Panc1 (cell line): ENCODE data around the gene LYRM4. TPM values are rescaled to one million over a fixed set of nuclear protein-coding genes. Genes with fewer than 3 reads are reported as not detected.

Source experiments
- ATAC-seq: fragments of 200-7000 bp; cut with Tn5 transposase; 2 replicates; pipeline ENCODE4 v1.9.1; 2020; ENCODE audit warnings: mild to moderate bottlenecking, moderate library complexity
- BruUV-seq: library from RNA; stranded (reverse); fragments of 400-500 nt; replicated peaks from 2 replicates; lab custom pipeline; 2021; lab: Mats Ljungman, UMichigan
- CTCF ChIA-PET: fragments of 300-600 bp; sonication (Branson Sonifier 250); formaldehyde crosslinking; loops from one replicate; lab custom pipeline; 2022; ENCODE audit warnings: antibody characterized with exemption; lab: Charles Lee
- POLR2A ChIA-PET: fragments of 300-600 bp; sonication (Branson Sonifier 250); formaldehyde crosslinking; loops from one replicate; lab custom pipeline; 2022; ENCODE audit warnings: antibody characterized with exemption; lab: Charles Lee
- DNase-seq: peaks from one replicate; pipeline ENCODE4 v3.0.0-alpha.2; 2010; ENCODE audit warnings: low read depth, low spot score
- H3K27ac ChIP-seq: 2 replicates; pipeline ENCODE4 v1.5.1; 2011; ENCODE audit warnings: mild to moderate bottlenecking, low read length, inconsistent platforms
- H3K27me3 ChIP-seq: fragments of 200-500 bp; sonication (Bioruptor generic); 2 replicates; pipeline ENCODE4 v1.6.0; 2014; ENCODE audit warnings: low read length, inconsistent platforms; ENCODE audit not compliant: control insufficient read depth, insufficient read depth
- H3K36me3 ChIP-seq: fragments of 200-500 bp; sonication (Bioruptor generic); 2 replicates; pipeline ENCODE4 v1.5.1; 2014; ENCODE audit warnings: inconsistent platforms, mild to moderate bottlenecking, low read length, moderate library complexity; ENCODE audit not compliant: control insufficient read depth, insufficient read depth
- H3K4me1 ChIP-seq: 2 replicates; pipeline ENCODE4 v1.5.1; 2011; ENCODE audit warnings: inconsistent platforms, mild to moderate bottlenecking, low read length, moderate library complexity; ENCODE audit not compliant: control insufficient read depth, insufficient read depth
- H3K4me3 ChIP-seq, 2 experiments: 2 replicates each; pipeline ENCODE4 v1.5.1; 2011 to 2012; ENCODE audit warnings: low read depth in 2 of 2, low read length in 2 of 2, mild to moderate bottlenecking in 2 of 2, inconsistent platforms in 1 of 2, moderate library complexity in 1 of 2
- H3K9me3 ChIP-seq: fragments of 200-500 bp; sonication (Bioruptor generic); 2 replicates; pipeline ENCODE4 v1.5.1; 2014; ENCODE audit warnings: low read depth, mild to moderate bottlenecking, inconsistent platforms, low read length, moderate library complexity; ENCODE audit not compliant: control insufficient read depth, insufficient read depth
- POLR2AphosphoS5 ChIP-seq: IDR thresholded peaks from 2 replicates; pipeline ENCODE4 v1.6.1; 2012; ENCODE audit warnings: mild to moderate bottlenecking, low read depth, low read length, moderate library complexity
- SIN3A ChIP-seq: IDR thresholded peaks from 2 replicates; pipeline ENCODE4 v1.6.1; 2012; ENCODE audit warnings: low read depth, mild to moderate bottlenecking, low read length, moderate library complexity, borderline replicate concordance; ENCODE audit not compliant: insufficient read depth
- TCF7L2 ChIP-seq: IDR thresholded peaks from 2 replicates; pipeline ENCODE4 v1.6.1; 2011; ENCODE audit warnings: mild to moderate bottlenecking, low read depth, low read length, inconsistent platforms
- in situ Hi-C: cut with HindIII; loops from 2 replicates; pipeline ENCODE4 v1.10.0; 2016; ENCODE audit warnings: low sequenced_read_pairs, low pct_unique_long_range_greater_than_20kb
- intact Hi-C: fragments of 100-400 bp; cut with micrococcal nuclease; formaldehyde crosslinking; loops from one replicate; pipeline ENCODE4 v1.10.0; 2022; ENCODE audit not compliant: unreplicated experiment
- total RNA-seq: library from RNA; stranded (reverse); gene quantifications from one replicate; pipeline ENCODE4 v1.2.1, GENCODE V29; 2021; ENCODE audit not compliant: unreplicated experiment
- TF ChIP-seq, protein P1 (sequence below): fragments of 450-650 bp; IDR thresholded peaks from 2 replicates; pipeline ENCODE4 v1.5.1; 2017; ENCODE audit warnings: mild to moderate bottlenecking
- TF ChIP-seq, protein P2 (sequence below), 2 experiments: IDR thresholded peaks; 2 replicates each; pipeline ENCODE4 v1.6.1; 2011 to 2012; ENCODE audit warnings: low read depth in 2 of 2, control low read depth in 1 of 2, low read length in 1 of 2, mild to moderate bottlenecking in 1 of 2, moderate library complexity in 1 of 2; ENCODE audit not compliant: insufficient read depth in 1 of 2

The LYRM4 gene
- total RNA-seq, 1 experiment from 2014 or later = 27.4 TPM

DNA sequence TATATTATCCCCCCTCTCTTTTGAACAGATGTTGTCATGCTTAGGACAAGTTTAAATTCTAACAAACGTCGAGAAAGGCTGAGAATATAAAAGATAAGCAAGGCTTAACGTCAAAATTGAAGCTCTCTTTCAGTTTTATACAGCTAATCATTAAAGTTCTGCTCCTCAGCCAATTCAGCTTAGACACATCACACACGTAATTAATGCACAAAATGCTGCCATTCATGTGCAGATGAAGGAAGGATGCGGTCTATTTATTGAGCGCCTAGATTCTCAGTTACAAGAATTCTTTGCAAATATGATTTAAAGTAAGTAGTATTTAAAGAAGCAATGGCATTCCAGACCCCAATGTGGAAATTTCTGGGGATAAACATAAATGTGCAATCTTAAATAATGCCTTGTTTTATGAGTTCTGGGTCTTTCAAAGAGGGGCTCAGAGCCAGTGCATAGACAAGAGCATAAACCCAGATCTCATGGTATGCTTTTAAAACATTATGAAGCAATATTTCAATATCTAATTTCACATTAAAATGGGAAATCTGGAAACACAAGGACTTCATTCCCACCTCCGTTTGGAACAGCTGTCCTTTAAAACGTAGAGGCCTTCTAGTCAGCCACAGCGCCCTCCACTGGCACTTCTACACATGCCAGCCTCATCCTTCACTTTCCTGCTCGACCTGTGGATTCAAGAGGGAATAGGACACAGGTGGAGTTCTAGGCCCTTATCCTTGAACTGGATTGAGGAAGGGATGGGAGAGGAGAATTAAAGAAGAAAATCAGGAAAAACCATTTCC lies 85.8 kb downstream of the LYRM4 start:
- H3K27me3 ChIP-seq = no peaks in the 10 kb centered on the region
- no peaks in the 10 kb centered on the region for H3K36me3 ChIP-seq
- BruUV-seq = no TSS peak
- ATAC-seq = no peak
- no peak overlapping the region for H3K27ac ChIP-seq
- no peak for TF ChIP-seq SIN3A
- TF ChIP-seq, protein P1, sequence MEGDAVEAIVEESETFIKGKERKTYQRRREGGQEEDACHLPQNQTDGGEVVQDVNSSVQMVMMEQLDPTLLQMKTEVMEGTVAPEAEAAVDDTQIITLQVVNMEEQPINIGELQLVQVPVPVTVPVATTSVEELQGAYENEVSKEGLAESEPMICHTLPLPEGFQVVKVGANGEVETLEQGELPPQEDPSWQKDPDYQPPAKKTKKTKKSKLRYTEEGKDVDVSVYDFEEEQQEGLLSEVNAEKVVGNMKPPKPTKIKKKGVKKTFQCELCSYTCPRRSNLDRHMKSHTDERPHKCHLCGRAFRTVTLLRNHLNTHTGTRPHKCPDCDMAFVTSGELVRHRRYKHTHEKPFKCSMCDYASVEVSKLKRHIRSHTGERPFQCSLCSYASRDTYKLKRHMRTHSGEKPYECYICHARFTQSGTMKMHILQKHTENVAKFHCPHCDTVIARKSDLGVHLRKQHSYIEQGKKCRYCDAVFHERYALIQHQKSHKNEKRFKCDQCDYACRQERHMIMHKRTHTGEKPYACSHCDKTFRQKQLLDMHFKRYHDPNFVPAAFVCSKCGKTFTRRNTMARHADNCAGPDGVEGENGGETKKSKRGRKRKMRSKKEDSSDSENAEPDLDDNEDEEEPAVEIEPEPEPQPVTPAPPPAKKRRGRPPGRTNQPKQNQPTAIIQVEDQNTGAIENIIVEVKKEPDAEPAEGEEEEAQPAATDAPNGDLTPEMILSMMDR = peak; percentile 65
- no peaks in the 10 kb centered on the region for H3K4me1 ChIP-seq
- in situ Hi-C loops (no loop called here), intact Hi-C loops (no loop called here)
- H3K9me3 ChIP-seq = no peaks in the 10 kb centered on the region
- CTCF ChIA-PET = interaction anchor here (0.6 kb wide), 1 partner anchor 34 kb away, joined by 4 read pairs; no protein-coding TSS in a partner anchor
- no peak overlapping the region for H3K4me3 ChIP-seq
- POLR2A ChIA-PET = no interaction called here
- DNase-seq = no peak

DNA sequence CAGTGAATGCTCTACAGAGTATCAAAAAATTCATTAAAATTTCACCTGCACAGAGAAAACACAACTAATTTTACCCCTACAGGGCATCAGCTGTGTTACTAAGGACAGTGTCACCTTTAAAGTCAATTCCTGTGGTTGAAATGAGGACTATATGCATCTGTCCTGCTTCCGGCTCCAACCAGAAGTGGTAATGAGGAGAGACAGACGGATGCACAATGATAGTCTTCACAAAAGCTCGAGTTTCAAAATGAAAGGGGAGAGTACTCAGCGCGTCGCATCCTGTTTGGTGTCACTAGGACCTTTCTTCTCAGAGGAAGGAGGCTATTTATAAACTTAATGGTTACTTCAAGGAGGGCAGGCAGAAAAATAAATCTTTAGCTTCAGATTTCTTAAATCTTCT lies 86.5 kb downstream of the LYRM4 start:
- TF ChIP-seq TCF7L2 (no peak), POLR2AphosphoS5 (no peak), SIN3A (no peak)
- TF ChIP-seq, protein P1 = no peak
- TF ChIP-seq, protein P2, sequence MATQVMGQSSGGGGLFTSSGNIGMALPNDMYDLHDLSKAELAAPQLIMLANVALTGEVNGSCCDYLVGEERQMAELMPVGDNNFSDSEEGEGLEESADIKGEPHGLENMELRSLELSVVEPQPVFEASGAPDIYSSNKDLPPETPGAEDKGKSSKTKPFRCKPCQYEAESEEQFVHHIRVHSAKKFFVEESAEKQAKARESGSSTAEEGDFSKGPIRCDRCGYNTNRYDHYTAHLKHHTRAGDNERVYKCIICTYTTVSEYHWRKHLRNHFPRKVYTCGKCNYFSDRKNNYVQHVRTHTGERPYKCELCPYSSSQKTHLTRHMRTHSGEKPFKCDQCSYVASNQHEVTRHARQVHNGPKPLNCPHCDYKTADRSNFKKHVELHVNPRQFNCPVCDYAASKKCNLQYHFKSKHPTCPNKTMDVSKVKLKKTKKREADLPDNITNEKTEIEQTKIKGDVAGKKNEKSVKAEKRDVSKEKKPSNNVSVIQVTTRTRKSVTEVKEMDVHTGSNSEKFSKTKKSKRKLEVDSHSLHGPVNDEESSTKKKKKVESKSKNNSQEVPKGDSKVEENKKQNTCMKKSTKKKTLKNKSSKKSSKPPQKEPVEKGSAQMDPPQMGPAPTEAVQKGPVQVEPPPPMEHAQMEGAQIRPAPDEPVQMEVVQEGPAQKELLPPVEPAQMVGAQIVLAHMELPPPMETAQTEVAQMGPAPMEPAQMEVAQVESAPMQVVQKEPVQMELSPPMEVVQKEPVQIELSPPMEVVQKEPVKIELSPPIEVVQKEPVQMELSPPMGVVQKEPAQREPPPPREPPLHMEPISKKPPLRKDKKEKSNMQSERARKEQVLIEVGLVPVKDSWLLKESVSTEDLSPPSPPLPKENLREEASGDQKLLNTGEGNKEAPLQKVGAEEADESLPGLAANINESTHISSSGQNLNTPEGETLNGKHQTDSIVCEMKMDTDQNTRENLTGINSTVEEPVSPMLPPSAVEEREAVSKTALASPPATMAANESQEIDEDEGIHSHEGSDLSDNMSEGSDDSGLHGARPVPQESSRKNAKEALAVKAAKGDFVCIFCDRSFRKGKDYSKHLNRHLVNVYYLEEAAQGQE (IDR thresholded peaks at IDR 0.05; ENCODE audit: insufficient read depth in 1 of 2, low read depth in 2 of 2, low read length in 1 of 2) = no peak
- H3K4me1 ChIP-seq = no peaks in the 10 kb centered on the region
- H3K36me3 ChIP-seq = no peaks in the 10 kb centered on the region
- BruUV-seq = no TSS peak
- H3K27ac ChIP-seq = no peak overlapping the region
- POLR2A ChIA-PET = no interaction called here
- no peaks in the 10 kb centered on the region for H3K27me3 ChIP-seq
- no peaks in the 10 kb centered on the region for H3K9me3 ChIP-seq
- intact Hi-C loops (no loop called here), in situ Hi-C loops (no loop called here)
- DNase-seq (no peak), ATAC-seq (no peak)
- CTCF ChIA-PET = no interaction called here
- no peak overlapping the region for H3K4me3 ChIP-seq
